GM19193 (cell line): ENCODE measurements around the gene MOK.

ENCODE experiments used
- POLR2A ChIP-seq: IDR thresholded peaks from 4 replicates; pipeline ENCODE4 v1.6.1; 2011; ENCODE audit not compliant: insufficient read depth, insufficient read length; ENCODE audit errors: extremely low read depth

MOK gene

GRCh38 chr14:102303664-102304063 is 1.3 kb downstream of the MOK start:
- TF ChIP-seq POLR2A = no peak

- no peak for TF ChIP-seq POLR2A
Measured at GRCh38 chr14:102297436-102298170, 7.4 kb downstream of the MOK start.

GRCh38 chr14:102295270-102295669 is 9.7 kb downstream of the MOK start:
- TF ChIP-seq POLR2A = no peak

GRCh38 chr14:102293781-102294180 is 11.2 kb downstream of the MOK start:
- no peak for TF ChIP-seq POLR2A

- no peak for TF ChIP-seq POLR2A
Measured at GRCh38 chr14:102292441-102292840, 12.5 kb downstream of the MOK start.

GRCh38 chr14:102288139-102288538 is 16.8 kb downstream of the MOK start:
- TF ChIP-seq POLR2A = no peak

GRCh38 chr14:102285106-102285505 is 19.9 kb downstream of the MOK start:
- TF ChIP-seq POLR2A = no peak

GRCh38 chr14:102283631-102284129 is 21.3 kb downstream of the MOK start:
- TF ChIP-seq POLR2A = no peak

- no peak for TF ChIP-seq POLR2A
Measured at GRCh38 chr14:102282751-102283465, 22.1 kb downstream of the MOK start.

- no peak for TF ChIP-seq POLR2A
Measured at GRCh38 chr14:102280376-102280962, 24.5 kb downstream of the MOK start.

GRCh38 chr14:102279688-102280348 is 25.1 kb downstream of the MOK start:
- TF ChIP-seq POLR2A = no peak

- no peak for TF ChIP-seq POLR2A
Measured at GRCh38 chr14:102279282-102279681, 25.7 kb downstream of the MOK start.

GRCh38 chr14:102278631-102278935 is 26.4 kb downstream of the MOK start:
- no peak for TF ChIP-seq POLR2A

GRCh38 chr14:102277874-102278630 is 26.9 kb downstream of the MOK start:
- no peak for TF ChIP-seq POLR2A

- no peak for TF ChIP-seq POLR2A
Measured at GRCh38 chr14:102275866-102276265, 29.1 kb downstream of the MOK start.
